Kidney epithelial cell (primary cell): ENCODE measurements around the gene SEZ6. TPM values are rescaled to one million over a fixed set of nuclear protein-coding genes. Genes with fewer than 3 reads are reported as not detected.

Experiments
- DNase-seq: peaks from one replicate; pipeline ENCODE4 v3.0.0-alpha.2; 2010; ENCODE audit warnings: low read depth
- H3K27me3 ChIP-seq: 2 replicates; pipeline ENCODE4 v1.6.0; 2011; ENCODE audit warnings: low read length; ENCODE audit not compliant: control insufficient read depth, insufficient read depth
- H3K36me3 ChIP-seq: 2 replicates; pipeline ENCODE4 v1.5.1; 2011; ENCODE audit warnings: low read length; ENCODE audit not compliant: control insufficient read depth, insufficient read depth
- H3K4me3 ChIP-seq: 2 replicates; pipeline ENCODE4 v1.5.1; 2011; ENCODE audit warnings: low read depth, mild to moderate bottlenecking, control low read depth, low read length
- total RNA-seq: library from RNA; depleted of rRNA; stranded (reverse); fragments of >200 nt; gene quantifications from 2 replicates; pipeline ENCODE4 v1.2.3, GENCODE V29; 2015
- TF ChIP-seq, protein P1 (sequence below): IDR thresholded peaks from 2 replicates; pipeline ENCODE4 v1.5.1; 2011; ENCODE audit warnings: mild to moderate bottlenecking, moderate library complexity, low read length, control low read depth, inconsistent platforms; ENCODE audit not compliant: insufficient read depth, poor library complexity, severe bottlenecking

SEZ6 gene
- total RNA-seq, 1 donor from 2014 or later = not detected

- no peaks in the 10 kb centered on the region for H3K27me3 ChIP-seq
- DNase-seq = no peak
- TF ChIP-seq, protein P1, sequence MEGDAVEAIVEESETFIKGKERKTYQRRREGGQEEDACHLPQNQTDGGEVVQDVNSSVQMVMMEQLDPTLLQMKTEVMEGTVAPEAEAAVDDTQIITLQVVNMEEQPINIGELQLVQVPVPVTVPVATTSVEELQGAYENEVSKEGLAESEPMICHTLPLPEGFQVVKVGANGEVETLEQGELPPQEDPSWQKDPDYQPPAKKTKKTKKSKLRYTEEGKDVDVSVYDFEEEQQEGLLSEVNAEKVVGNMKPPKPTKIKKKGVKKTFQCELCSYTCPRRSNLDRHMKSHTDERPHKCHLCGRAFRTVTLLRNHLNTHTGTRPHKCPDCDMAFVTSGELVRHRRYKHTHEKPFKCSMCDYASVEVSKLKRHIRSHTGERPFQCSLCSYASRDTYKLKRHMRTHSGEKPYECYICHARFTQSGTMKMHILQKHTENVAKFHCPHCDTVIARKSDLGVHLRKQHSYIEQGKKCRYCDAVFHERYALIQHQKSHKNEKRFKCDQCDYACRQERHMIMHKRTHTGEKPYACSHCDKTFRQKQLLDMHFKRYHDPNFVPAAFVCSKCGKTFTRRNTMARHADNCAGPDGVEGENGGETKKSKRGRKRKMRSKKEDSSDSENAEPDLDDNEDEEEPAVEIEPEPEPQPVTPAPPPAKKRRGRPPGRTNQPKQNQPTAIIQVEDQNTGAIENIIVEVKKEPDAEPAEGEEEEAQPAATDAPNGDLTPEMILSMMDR = no peak
- H3K36me3 ChIP-seq = peaks cover 4% of the 10 kb centered on the region
- H3K4me3 ChIP-seq = no peak overlapping the region
These were observed 88.8 kb downstream of the SEZ6 start for GRCh38 chr17:28917029-28917428.

DNA sequence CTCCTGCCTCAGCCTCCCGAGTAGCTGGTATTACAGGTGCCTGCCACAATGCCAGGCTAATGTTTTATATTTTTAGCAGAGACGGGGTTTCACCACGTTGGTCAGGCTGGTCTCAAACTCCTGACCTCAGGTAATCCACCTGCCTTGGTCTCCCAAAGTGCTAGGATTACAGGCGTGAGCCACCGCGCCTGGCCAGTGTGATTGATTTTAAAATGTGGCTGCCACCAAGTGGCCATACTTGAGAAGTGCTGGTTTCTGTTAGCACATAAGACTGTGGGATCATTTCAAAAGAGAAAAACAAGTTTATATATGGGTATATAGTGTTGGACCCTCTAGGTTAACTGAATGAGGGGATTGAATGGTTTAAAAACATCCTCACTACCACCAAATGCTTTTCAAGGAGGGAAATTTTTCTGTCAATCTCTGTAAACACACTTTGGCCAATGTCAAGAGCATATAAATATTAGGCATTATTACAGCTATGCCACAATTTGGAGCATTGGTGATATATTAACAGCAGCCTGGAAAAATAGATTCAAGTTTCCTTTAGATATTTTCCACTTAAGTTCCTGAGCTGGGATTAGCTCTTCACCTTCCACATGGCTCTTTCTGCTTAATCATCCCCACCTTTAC lies 89.4 kb downstream of the SEZ6 start:
- Histone ChIP-seq H3K36me3 (peaks cover 5% of the 10 kb centered on the region), H3K27me3 (no peaks in the 10 kb centered on the region), H3K4me3 (no peak overlapping the region)
- DNase-seq = no peak
- TF ChIP-seq, protein P1 = peak; percentile 52

- Histone ChIP-seq H3K36me3 (peaks cover 6% of the 10 kb centered on the region), H3K4me3 (no peak overlapping the region)
- no peak for DNase-seq
These were observed 92.9 kb downstream of the SEZ6 start for GRCh38 chr17:28912938-28913333.

DNA sequence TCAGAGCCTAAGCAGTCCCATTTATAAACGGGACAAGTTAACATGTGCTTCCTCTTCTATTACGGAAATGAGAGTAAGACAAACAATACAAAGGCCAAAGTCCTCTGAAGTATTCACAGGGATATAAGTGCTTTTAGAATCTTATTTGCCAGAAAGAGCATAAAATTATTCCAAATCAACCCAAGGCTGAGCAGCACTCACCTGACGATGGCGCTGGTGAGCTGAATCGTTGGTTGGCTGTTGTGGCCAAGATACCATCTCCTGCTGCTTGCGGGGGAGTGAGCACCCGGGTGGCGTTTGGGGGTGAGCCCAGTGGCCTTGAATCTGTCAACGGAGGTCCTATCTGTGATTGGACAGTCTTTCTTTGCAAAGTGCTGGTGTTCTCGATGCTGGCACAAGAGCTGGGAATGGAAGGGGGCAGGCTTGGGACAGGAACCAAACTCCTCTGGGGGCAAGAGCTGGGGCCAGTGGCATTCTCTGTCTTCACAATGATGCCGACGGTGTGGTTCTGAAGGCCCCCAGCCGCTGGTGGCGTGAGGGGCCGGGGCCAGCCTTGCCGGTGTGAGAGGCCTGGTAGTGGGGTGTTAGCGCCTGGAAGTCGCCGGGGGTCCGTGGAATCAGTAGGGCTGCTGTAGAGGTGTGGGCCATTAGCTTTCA lies 93.4 kb downstream of the SEZ6 start:
- H3K36me3 ChIP-seq = peaks cover 6% of the 10 kb centered on the region
- H3K4me3 ChIP-seq = no peak overlapping the region
- H3K27me3 ChIP-seq = no peaks in the 10 kb centered on the region
- DNase-seq = no peak
- TF ChIP-seq, protein P1 = peak; percentile 17

More at GRCh38 chr17:28912938-28913333, 92.9 kb downstream of the SEZ6 start:
- no peaks in the 10 kb centered on the region for H3K27me3 ChIP-seq
- TF ChIP-seq, protein P1 = no peak

DNA sequence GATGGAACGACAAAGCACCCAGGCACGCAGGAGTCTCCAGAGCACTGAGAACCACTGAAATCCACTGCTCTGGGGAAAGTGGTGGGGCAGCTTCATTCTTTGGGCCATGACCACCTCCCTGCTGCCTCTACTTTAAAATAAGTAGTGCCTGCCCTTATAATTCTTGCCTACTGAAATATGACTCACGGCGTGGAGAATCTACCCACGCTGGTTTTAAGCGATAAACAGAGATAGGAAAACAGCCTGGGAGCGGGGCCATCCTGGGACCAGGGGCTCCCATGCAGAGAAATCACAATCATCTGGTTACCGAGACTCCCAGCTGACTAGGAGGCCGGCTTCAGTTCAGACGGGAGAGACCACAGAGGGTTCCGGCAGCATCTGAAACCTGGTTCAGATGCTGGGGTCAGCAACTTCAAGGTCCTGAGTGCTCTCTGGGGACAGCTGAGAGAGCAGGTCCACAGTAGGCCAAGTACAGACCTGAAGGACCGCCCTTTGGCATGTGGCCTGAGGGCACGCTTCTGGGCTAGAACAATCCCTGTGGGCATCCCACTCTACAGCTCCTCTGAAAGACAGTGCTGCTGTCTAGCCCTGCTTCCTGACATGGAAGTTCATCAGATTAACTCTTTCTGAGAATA lies 94.3 kb downstream of the SEZ6 start:
- Histone ChIP-seq H3K4me3 (no peak overlapping the region), H3K27me3 (no peaks in the 10 kb centered on the region), H3K36me3 (peaks cover 6% of the 10 kb centered on the region)
- TF ChIP-seq, protein P1 = no peak
- DNase-seq = no peak
